Stomach (tissue), 4 donors: Measurements from ENCODE around the gene COLEC12.

Experiments used
- CTCF ChIP-seq, 7 experiments: fragments of 450-650 bp in 4 of 7; fragments of 200-600 bp in 3 of 7; sonication (generic) in 3 of 7; IDR thresholded peaks; one replicate each; pipeline ENCODE4 v1.5.1; 2016 to 2019; ENCODE audit warnings: antibody characterized with exemption in 7 of 7, control low read depth in 2 of 7, mild to moderate bottlenecking in 1 of 7
- EP300 ChIP-seq: sonication (generic); formaldehyde crosslinking; IDR thresholded peaks from one replicate; pipeline ENCODE4 v1.6.1; 2017; ENCODE audit warnings: antibody characterized with exemption
- POLR2AphosphoS5 ChIP-seq, 3 donors: sonication (generic); formaldehyde crosslinking; IDR thresholded peaks; one replicate each; pipeline ENCODE4 v1.6.1; 2016; ENCODE audit warnings: antibody characterized with exemption in 3 of 3

- TF ChIP-seq EP300 (no peak), CTCF (IDR thresholded peaks at IDR 0.05) (no peak), POLR2AphosphoS5 (IDR thresholded peaks at IDR 0.05) (no peak)
Observed at GRCh38 chr18:406677-407076, 93.8 kb downstream of the COLEC12 start.
